Measurements from ENCODE around the gene FNDC8.

Gene FNDC8

GRCh38 chr17:35164716-35165115 lies 43.3 kb downstream of the FNDC8 start:
- ChIA-PET POLR2A (ENCODE audit: low non-redundant PET) (interaction anchor here (0.7 kb wide), 1 partner anchor 146 kb away, joined by 3 read pairs; no protein-coding TSS in a partner anchor), CTCF (no interaction called here)
- TF ChIP-seq CTCF (conservative IDR thresholded peaks at IDR 0.05; ENCODE audit: low read depth): no peak
- no peak for DNase-seq (ENCODE audit: low spot score)
- no peak overlapping the region for H3K27ac ChIP-seq

- H3K27ac ChIP-seq: no peak overlapping the region
- no peak for DNase-seq (ENCODE audit: low spot score)
- ChIA-PET CTCF (interaction anchor here (0.6 to 1.9 kb wide), 4 partner anchors 52 to 373 kb away, joined by 3 to 7 read pairs (median 3); no protein-coding TSS in a partner anchor), POLR2A (ENCODE audit: low non-redundant PET) (interaction anchor here (0.6 kb wide), 1 partner anchor 78 kb away, joined by 3 read pairs; no protein-coding TSS in a partner anchor)
- no peak for TF ChIP-seq CTCF (conservative IDR thresholded peaks at IDR 0.05; ENCODE audit: low read depth)
These were observed 45.1 kb downstream of the FNDC8 start for GRCh38 chr17:35166526-35166925.

GRCh38 chr17:35167046-35167445 lies 45.6 kb downstream of the FNDC8 start:
- no peak for TF ChIP-seq CTCF (conservative IDR thresholded peaks at IDR 0.05; ENCODE audit: low read depth)
- no peak for DNase-seq (ENCODE audit: low spot score)
- POLR2A ChIA-PET (ENCODE audit: low non-redundant PET): no interaction called here
- CTCF ChIA-PET: interaction anchor here (0.9 to 1.9 kb wide), 3 partner anchors 366 to 373 kb away, joined by 3 to 7 read pairs (median 3); partner anchors contain the start of gene SLFN12L
- no peak overlapping the region for H3K27ac ChIP-seq

DNA sequence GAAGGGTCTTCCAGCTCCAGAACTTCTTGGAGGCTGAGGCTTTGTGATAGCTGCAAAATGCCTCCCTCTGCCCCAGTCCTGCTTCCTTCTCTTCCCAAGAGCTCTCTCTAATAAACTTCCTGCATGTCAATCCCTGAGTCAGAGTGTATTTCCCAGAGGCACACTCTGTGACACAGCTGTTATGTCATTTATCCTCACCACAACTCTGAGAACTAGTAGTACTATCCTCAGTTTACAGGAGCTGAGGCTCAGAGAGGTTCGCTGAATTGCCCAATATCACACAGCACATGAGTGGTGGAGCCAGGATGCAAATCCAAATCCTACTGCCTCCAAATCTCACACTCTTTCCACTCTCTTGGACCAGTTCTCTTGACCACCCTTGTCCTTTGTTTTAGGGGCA lies 46.3 kb downstream of the FNDC8 start:
- H3K27ac ChIP-seq: no peak overlapping the region
- no peak for DNase-seq (ENCODE audit: low spot score)
- TF ChIP-seq CTCF (conservative IDR thresholded peaks at IDR 0.05; ENCODE audit: low read depth): no peak
- ChIA-PET POLR2A (ENCODE audit: low non-redundant PET) (no interaction called here), CTCF (interaction anchor here (0.7 to 0.9 kb wide), 4 partner anchors 10 to 372 kb away, joined by 3 to 5 read pairs (median 3); partner anchors contain the start of gene SLFN12L)

- POLR2A ChIA-PET (ENCODE audit: low non-redundant PET): no interaction called here
- TF ChIP-seq CTCF (conservative IDR thresholded peaks at IDR 0.05; ENCODE audit: low read depth): no peak
- H3K27ac ChIP-seq: no peak overlapping the region
- CTCF ChIA-PET: interaction anchor here (1.0 to 1.9 kb wide), 3 partner anchors 364 to 577 kb away, joined by 3 to 14 read pairs (median 6); no protein-coding TSS in a partner anchor
- no peak for DNase-seq (ENCODE audit: low spot score)
These were observed 48.5 kb downstream of the FNDC8 start for GRCh38 chr17:35169835-35170363.

GRCh38 chr17:35170968-35171771 lies 49.8 kb downstream of the FNDC8 start:
- TF ChIP-seq CTCF (conservative IDR thresholded peaks at IDR 0.05; ENCODE audit: low read depth): peak; percentile 31
- DNase-seq (ENCODE audit: low spot score): peak; percentile 44
- CTCF ChIA-PET: interaction anchor here (0.7 to 1.9 kb wide), 6 partner anchors 334 to 576 kb away, joined by 3 to 14 read pairs (median 4); no protein-coding TSS in a partner anchor
- H3K27ac ChIP-seq: no peak overlapping the region
- POLR2A ChIA-PET (ENCODE audit: low non-redundant PET): no interaction called here
